Suprapubic skin (tissue), 4 donors: ENCODE measurements around the gene ORAI1. TPM values are rescaled to one million over a fixed set of nuclear protein-coding genes. Genes with fewer than 3 reads are reported as not detected.

Source experiments
- DNase-seq, 2 donors: peaks; one replicate each; pipeline ENCODE4 v3.0.0-alpha.2; 2019; ENCODE audit warnings: low spot score in 2 of 2
- H3K27ac ChIP-seq: fragments of 200-600 bp; sonication (generic); one replicate; pipeline ENCODE4 v1.5.1; 2019
- H3K27me3 ChIP-seq: fragments of 200-600 bp; sonication (generic); one replicate; pipeline ENCODE4 v1.5.1; 2019
- H3K36me3 ChIP-seq: fragments of 200-600 bp; sonication (generic); one replicate; pipeline ENCODE4 v1.5.1; 2019
- H3K4me1 ChIP-seq: fragments of 200-600 bp; sonication (generic); one replicate; pipeline ENCODE4 v1.5.1; 2019
- H3K4me3 ChIP-seq: fragments of 200-600 bp; sonication (generic); one replicate; pipeline ENCODE4 v1.5.1; 2019; ENCODE audit warnings: mild to moderate bottlenecking
- H3K9me3 ChIP-seq: fragments of 200-600 bp; sonication (generic); one replicate; pipeline ENCODE4 v1.5.1; 2019
- CTCF ChIP-seq, 2 donors: fragments of 200-600 bp in 1 of 2; fragments of 450-650 bp in 1 of 2; sonication (generic) in 1 of 2; IDR thresholded peaks; one replicate each; pipeline ENCODE4 v1.5.1; 2016 to 2019; ENCODE audit warnings: antibody characterized with exemption in 2 of 2, mild to moderate bottlenecking in 1 of 2, moderate library complexity in 1 of 2
- EP300 ChIP-seq: sonication (generic); formaldehyde crosslinking; IDR thresholded peaks from one replicate; pipeline ENCODE4 v1.6.1; 2017; ENCODE audit warnings: antibody characterized with exemption
- POLR2A ChIP-seq, 2 donors: fragments of 450-650 bp; IDR thresholded peaks; one replicate each; pipeline ENCODE4 v1.6.1; 2017; ENCODE audit warnings: antibody characterized with exemption in 2 of 2, mild to moderate bottlenecking in 2 of 2, moderate library complexity in 2 of 2
- POLR2AphosphoS5 ChIP-seq, 3 donors: sonication (generic); formaldehyde crosslinking; IDR thresholded peaks; one replicate each; pipeline ENCODE4 v1.6.1; 2017; ENCODE audit warnings: antibody characterized with exemption in 3 of 3
- WGBS: methylation state at CpG from one replicate; pipeline ENCODE4 v1.1.5; 2018; 5-methylcytosine and 5-hydroxymethylcytosine counted together
- total RNA-seq, 4 donors: library from RNA; depleted of rRNA; stranded (reverse); fragments of >200 nt; gene quantifications; one replicate each; pipeline ENCODE4 v1.1.0, GENCODE V29; 2016

Gene ORAI1
- total RNA-seq, 4 donors from 2014 or later, result 56.5 to 81.4 (median 71.4) TPM

- TF ChIP-seq POLR2AphosphoS5 (IDR thresholded peaks at IDR 0.05) (no peak), EP300 (no peak), CTCF (IDR thresholded peaks at IDR 0.05) (no peak), POLR2A (IDR thresholded peaks at IDR 0.05) (no peak)
- no peaks in the 10 kb centered on the region for H3K36me3 ChIP-seq
- 23% methylated on average over 10 of the region's 10 CpGs for WGBS
- peak overlapping the region; percentile 77 for H3K27ac ChIP-seq
- no peaks in the 10 kb centered on the region for H3K9me3 ChIP-seq
- H3K27me3 ChIP-seq, result no peaks in the 10 kb centered on the region
- H3K4me1 ChIP-seq, result peaks cover 9% of the 10 kb centered on the region
- peak overlapping the region; percentile 49 for H3K4me3 ChIP-seq
- no peak for DNase-seq
Observed at GRCh38 chr12:121590476-121591143, 35.7 kb upstream of the ORAI1 start.

- TF ChIP-seq POLR2A (IDR thresholded peaks at IDR 0.05), result no peak
- WGBS, result 71% methylated on average over 4 of the region's 4 CpGs
- H3K9me3 ChIP-seq, result no peaks in the 10 kb centered on the region
- H3K4me1 ChIP-seq, result peaks cover 9% of the 10 kb centered on the region
- no peak overlapping the region for H3K27ac ChIP-seq
- no peak for DNase-seq
- H3K36me3 ChIP-seq, result no peaks in the 10 kb centered on the region
- no peak overlapping the region for H3K4me3 ChIP-seq
- H3K27me3 ChIP-seq, result no peaks in the 10 kb centered on the region
Observed at GRCh38 chr12:121592320-121592719, 34.0 kb upstream of the ORAI1 start.

GRCh38 chr12:121595520-121595919 lies 30.8 kb upstream of the ORAI1 start:
- H3K4me1 ChIP-seq, result peaks cover 5% of the 10 kb centered on the region
- H3K9me3 ChIP-seq, result no peaks in the 10 kb centered on the region
- WGBS, result 91% methylated on average over 12 of the region's 12 CpGs
- H3K4me3 ChIP-seq, result no peak overlapping the region
- TF ChIP-seq EP300, result no peak
- TF ChIP-seq POLR2A (IDR thresholded peaks at IDR 0.05), result no peak
- no peak for TF ChIP-seq CTCF (IDR thresholded peaks at IDR 0.05)
- TF ChIP-seq POLR2AphosphoS5 (IDR thresholded peaks at IDR 0.05), result no peak
- DNase-seq, result no peak
- H3K36me3 ChIP-seq, result no peaks in the 10 kb centered on the region
- H3K27ac ChIP-seq, result no peak overlapping the region
- H3K27me3 ChIP-seq, result no peaks in the 10 kb centered on the region

GRCh38 chr12:121596526-121596925 lies 29.8 kb upstream of the ORAI1 start:
- H3K36me3 ChIP-seq, result no peaks in the 10 kb centered on the region
- H3K27ac ChIP-seq, result no peak overlapping the region
- WGBS, result 95% methylated on average over 5 of the region's 5 CpGs
- no peaks in the 10 kb centered on the region for H3K9me3 ChIP-seq
- H3K27me3 ChIP-seq, result no peaks in the 10 kb centered on the region
- TF ChIP-seq POLR2A (IDR thresholded peaks at IDR 0.05) (no peak), EP300 (no peak), POLR2AphosphoS5 (IDR thresholded peaks at IDR 0.05) (no peak), CTCF (IDR thresholded peaks at IDR 0.05) (no peak)
- DNase-seq, result no peak
- no peak overlapping the region for H3K4me3 ChIP-seq
- H3K4me1 ChIP-seq, result no peaks in the 10 kb centered on the region

GRCh38 chr12:121600702-121601336 lies 25.5 kb upstream of the ORAI1 start:
- WGBS, result 91% methylated on average over 6 of the region's 6 CpGs
- Histone ChIP-seq H3K4me1 (no peaks in the 10 kb centered on the region), H3K4me3 (no peak overlapping the region), H3K36me3 (no peaks in the 10 kb centered on the region), H3K27ac (no peak overlapping the region), H3K9me3 (no peaks in the 10 kb centered on the region), H3K27me3 (no peaks in the 10 kb centered on the region)
- no peak for DNase-seq
- TF ChIP-seq EP300, result no peak
- no peak for TF ChIP-seq POLR2AphosphoS5 (IDR thresholded peaks at IDR 0.05)

- Histone ChIP-seq H3K4me3 (no peak overlapping the region), H3K36me3 (no peaks in the 10 kb centered on the region), H3K9me3 (no peaks in the 10 kb centered on the region), H3K4me1 (no peaks in the 10 kb centered on the region), H3K27me3 (no peaks in the 10 kb centered on the region), H3K27ac (no peak overlapping the region)
- TF ChIP-seq POLR2A (IDR thresholded peaks at IDR 0.05) (no peak), CTCF (IDR thresholded peaks at IDR 0.05) (no peak), EP300 (no peak), POLR2AphosphoS5 (IDR thresholded peaks at IDR 0.05) (no peak)
- DNase-seq, result no peak
- 92% methylated on average over 6 of the region's 6 CpGs for WGBS
Observed at GRCh38 chr12:121602766-121603165, 23.6 kb upstream of the ORAI1 start.
